WI38 (cell line): ENCODE data around the gene ERBB4.

Source experiments
- H3K4me3 ChIP-seq: 2 replicates; pipeline ENCODE4 v1.5.1; 2011; ENCODE audit warnings: low read depth, mild to moderate bottlenecking, control low read depth, low read length
- CTCF ChIP-seq: IDR thresholded peaks from 2 replicates; pipeline ENCODE4 v1.5.1; 2012; ENCODE audit warnings: low read depth, mild to moderate bottlenecking, control low read depth, low read length

ERBB4 gene

GRCh38 chr2:211333377-211333776 lies 1205.2 kb downstream of the ERBB4 start:
- H3K4me3 ChIP-seq = no peak overlapping the region
- TF ChIP-seq CTCF = no peak

GRCh38 chr2:211331736-211332135 lies 1206.9 kb downstream of the ERBB4 start:
- no peak overlapping the region for H3K4me3 ChIP-seq
- no peak for TF ChIP-seq CTCF

- H3K4me3 ChIP-seq = no peak overlapping the region
- no peak for TF ChIP-seq CTCF
Measured at GRCh38 chr2:211329882-211330281, 1208.7 kb downstream of the ERBB4 start.

- TF ChIP-seq CTCF = no peak
- no peak overlapping the region for H3K4me3 ChIP-seq
Measured at GRCh38 chr2:211329421-211329820, 1209.2 kb downstream of the ERBB4 start.

- no peak for TF ChIP-seq CTCF
- no peak overlapping the region for H3K4me3 ChIP-seq
Measured at GRCh38 chr2:211328126-211328525, 1210.5 kb downstream of the ERBB4 start.
